Fibroblast of skin of abdomen (primary cell): ENCODE results near the gene ATAT1.

ENCODE experiments used
- DNase-seq: peaks from one replicate; pipeline ENCODE4 v3.0.0-alpha.2; 2013

Gene ATAT1

DNA sequence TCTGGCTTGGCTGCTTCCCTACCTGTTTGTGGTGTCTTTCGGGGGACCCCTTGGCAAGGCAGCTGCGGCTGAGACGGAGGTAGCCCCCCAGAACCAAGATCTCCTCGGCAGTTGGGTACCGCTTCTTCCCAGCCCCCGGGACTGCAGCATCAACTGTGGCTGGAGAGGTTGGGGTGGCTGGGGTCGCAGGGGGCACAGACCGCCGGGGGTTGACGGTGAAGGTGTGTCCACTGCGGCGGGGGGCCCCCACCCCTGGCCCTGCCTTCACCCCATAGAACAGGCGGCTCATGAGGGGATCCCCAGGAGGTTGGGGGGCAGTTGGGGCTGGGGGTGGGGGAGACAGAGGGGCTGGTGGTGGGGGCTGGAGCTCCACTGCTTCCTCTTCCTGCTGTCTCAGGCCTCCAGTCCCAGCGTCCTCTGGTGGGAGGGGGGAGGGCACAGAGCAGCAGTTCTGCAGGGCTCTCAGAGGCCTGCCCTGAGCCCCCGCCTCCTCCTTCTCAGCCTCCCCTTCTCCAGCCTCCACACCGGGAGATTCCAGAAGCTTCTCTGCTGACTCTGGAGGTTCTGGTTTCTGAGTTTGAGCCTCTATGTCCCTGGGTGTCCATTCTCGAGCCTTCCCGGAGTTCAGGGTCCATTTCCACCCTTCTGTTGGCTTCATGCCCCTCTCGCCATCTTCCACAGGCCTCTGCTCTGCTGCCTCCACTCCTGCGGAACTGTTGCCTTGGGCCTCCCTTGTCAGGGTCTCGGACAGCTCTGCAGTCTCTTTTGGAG lies 57.9 kb downstream of the ATAT1 start:
- DNase-seq, result peak; percentile 42

DNA sequence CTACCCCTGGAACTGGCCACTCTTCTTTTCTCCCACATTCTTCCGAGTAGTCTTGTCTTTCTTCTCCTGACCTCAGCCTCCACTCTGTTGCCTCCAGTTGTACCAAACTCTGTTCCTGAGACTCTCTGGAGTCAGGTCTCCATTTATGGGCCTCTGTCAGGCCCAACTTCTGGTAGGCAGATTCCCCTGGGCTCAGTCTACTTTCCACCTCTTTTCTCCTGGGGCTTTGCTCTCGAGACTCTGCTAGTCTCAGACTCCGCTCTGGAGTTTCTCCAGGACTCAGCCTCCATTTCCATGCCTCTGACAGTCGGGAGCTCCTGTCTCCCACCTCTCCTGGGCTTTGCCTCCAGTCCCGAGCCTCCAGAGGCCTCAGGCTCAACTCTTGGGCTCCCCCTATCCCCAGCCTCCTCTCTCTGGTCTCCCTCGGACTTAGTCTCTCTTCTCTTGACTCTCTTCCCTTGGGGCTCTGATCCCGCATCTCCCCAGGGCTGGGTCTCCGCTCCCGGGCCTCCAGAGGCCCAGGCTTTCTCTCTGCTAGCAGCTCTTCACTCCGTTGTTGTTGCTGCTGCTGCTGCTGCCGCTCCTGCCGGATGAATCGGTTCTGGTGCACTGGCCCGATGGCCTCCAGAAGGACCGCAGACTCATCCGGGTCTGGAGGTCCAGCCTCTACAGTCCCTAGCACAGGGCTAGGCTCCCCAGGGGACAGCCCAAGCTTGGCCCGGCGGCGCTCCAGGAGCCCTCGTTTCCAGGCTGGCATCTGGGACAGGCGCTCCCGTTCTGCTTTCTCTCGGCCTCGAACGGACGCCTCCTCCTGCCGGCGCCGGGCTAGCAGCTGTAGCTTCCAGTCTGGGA lies 58.7 kb downstream of the ATAT1 start:
- DNase-seq, result peak; percentile 25

DNA sequence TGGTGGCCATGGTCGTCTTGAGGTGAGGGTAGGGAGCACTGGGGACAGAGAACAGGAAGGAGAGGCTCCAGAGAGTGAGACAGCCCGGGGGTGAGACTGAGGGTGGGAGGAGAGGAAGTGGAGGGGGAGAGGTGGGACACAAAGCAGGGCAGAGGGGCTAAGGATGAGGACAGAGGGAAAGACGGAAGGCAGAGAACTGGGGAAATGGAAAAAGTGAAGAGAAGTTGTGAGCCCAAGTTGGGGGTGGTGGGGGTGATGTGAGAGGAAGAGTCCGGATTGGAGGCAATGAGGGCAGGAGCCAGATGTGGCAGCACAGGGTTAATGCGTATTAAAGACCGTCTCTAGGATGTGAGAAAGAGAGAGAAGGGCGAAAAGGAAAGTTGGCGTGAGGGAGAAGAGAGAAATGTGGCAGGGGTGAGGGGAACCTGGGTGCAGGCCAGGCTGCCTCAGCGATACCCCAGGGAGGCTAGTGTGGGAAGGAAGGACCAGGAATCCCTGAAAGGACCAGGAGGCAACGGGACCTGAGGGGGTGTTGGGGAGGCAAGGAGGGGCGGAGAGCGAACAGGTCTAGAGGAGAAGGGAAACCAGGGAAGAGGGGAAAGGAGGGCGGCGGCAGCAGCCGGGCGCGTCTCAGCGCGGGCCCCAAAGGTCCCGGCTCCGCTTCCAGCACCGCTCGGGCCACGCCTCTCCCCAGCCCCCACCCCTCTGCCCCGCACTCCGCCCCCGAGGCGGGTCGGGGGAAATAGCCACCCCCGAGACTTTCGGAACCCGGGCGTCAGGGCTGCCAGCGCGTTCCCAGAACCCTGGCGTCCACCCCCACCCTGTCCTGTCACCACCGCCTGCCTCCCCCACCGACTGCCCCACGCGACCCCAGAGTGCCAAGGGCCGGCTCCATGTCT lies 59.6 kb downstream of the ATAT1 start, which contains the start of gene PPP1R18:
PPP1R18 (minus strand) TSS at position 637 of the 899 bp plus-strand sequence; CDS start at position 10, 627 bp downstream.
- DNase-seq, result peak; percentile 67

DNA sequence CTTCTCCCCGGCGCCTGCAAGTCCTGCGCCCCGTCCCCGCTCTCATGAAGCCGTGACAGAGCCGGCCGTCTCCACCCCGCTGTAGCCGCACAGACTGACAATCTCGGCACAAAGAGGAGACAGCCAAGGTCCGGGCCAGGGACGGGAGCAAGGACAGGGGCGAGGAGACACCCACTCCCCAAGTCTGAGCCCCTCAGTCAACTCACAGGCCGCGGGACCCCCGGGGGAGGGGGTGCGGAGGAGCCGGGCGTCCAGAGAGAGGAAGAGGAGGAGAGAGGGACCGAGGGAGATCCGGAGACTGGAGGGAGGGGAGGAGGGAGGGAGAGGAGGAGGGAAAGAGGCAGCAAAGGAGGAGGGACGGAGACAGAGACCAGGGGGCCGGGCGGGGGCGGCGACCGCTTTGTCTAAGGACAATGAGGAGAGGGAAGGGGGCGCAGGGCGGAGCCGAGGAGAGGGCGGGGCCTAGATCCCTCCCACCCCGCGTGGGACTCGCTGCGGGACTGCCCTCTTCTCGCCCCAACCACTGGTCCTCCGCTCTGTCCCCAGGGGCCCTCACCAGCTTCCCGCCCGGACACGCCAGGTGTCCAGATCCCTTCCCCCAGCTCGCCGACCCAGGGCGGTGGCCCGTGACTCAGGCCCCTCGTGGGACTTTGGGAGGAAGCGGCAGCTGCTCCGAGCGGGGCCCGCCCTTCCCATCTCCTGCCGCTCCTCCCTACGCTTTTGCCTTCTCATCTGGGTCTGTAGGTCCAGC lies 60.4 kb downstream of the ATAT1 start:
- DNase-seq, result peak; percentile 97

DNA sequence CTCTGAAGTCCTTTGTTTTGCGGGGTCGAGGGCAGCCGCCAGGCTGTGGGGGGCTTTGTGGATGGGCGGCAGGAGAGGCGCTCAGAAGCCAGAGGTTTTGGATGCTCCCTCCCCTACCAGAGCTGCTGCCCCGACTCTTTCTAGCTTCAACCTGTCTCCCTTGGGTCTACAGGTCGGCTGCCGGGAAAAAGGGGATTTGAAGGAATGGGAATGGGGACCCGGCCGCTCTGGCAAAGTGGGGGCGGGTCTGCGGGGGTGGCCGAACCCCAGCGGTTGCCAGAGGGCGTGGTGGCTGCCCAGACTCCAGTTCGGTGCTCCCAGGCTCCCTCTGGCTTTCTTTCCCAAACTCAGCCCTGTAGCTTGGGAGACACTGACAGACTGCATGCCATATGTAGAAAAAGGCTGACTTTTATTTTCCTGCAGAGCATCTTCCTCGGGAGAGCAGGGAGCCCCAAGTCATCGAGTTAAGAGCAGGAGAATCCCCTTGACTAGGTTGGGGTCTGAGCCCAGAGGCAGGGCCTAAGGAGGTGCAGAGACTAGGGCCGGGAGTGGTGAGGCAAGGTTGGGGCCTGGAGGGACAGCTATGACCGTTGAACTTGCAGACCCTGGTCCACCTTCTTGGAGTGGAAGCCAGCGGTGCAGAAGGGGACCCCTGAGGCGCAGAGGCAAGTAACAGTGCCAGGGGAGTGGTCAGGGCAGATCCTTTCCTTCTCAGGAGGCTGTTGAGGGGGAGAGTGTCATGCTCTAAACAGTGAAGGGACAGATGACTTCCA lies 61.2 kb downstream of the ATAT1 start:
- DNase-seq, result peak; percentile 47

- DNase-seq, result no peak
Observed at GRCh38 chr6:30688569-30688968, 61.9 kb downstream of the ATAT1 start.

DNA sequence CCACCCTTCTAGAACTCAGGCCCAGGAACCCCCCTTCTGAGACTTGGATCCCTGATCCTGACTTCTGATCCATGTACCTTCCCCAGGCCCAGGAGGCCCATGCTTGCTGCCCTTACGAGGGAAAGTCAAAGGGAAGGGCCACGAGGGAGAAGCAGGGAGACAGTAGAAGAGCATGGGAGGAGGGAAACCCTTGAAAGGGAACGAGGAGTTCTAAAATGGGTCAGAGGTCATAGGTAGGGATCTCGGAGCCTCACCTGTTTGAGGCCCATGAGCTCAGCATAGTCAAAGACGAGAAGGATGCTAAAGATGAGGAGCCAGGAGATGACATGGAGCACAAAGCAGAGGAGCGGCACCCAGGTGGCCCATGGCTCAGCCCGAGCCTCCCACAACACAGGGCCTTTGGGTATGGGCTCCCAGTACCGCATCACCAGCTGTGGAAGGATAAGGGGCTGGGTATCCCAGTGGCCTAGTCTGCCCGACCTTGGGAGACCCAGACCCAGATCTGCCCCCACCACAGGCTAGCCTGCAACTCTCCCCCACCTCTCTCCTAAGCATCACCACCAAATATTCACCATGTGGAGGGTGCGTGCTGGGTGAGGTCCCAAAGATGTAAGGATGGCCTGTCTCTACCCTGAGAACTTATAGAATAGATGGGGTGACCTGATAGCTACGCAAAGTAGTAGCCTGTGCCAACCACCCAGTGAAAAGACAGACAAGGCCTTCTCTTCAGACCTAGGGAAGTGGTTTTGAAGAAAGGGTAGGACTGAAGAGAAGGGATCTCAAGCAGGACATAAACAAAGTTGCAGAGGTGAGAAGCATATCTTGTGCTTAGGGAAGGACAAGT lies 62.6 kb downstream of the ATAT1 start:
- DNase-seq, result no peak

GRCh38 chr6:30689985-30690384 lies 63.3 kb downstream of the ATAT1 start:
- DNase-seq, result no peak

DNA sequence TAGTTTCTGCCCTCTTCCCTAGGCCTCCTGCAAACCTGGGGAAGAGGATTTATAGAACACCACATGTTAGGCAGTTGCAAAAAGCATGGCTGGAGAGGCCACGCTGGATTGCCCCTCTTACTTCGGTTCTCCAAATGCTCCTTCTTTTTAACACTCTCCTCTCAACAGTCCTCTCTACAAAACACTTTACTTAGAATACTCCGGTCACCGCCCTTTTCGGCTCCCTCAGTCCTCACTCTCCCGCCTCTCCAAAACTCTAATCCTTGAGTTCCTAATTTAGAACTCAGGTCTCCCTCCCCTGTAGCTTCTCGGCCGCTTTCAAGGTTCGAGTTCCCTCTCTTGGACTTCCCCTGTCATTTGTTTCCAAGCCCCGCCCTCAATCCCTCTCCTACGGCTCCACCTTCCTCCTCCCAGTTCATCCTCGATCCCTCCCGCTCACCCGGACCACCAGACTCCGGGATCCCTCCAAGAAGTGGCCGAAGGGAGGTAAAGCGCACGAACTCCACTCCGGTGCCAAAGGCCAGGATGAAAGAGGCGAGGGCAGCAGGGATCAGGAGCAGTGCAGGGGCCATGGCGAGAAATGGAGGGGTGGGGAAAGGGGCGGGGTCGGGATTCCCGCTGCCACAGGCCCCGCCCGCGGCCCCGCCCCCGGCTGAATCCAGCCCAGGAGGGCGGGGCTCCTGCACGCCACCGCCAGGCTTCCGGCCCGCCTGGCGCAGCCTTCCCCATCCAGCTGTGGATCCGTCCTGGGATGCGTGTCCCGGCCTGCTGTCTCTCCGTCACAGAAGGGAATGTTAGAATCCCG lies 63.9 kb downstream of the ATAT1 start, which contains the start of gene NRM:
NRM (minus strand) TSS at position 582 of the 805 bp plus-strand sequence; CDS start at position 572, 10 bp downstream.
- DNase-seq, result peak; percentile 85

DNA sequence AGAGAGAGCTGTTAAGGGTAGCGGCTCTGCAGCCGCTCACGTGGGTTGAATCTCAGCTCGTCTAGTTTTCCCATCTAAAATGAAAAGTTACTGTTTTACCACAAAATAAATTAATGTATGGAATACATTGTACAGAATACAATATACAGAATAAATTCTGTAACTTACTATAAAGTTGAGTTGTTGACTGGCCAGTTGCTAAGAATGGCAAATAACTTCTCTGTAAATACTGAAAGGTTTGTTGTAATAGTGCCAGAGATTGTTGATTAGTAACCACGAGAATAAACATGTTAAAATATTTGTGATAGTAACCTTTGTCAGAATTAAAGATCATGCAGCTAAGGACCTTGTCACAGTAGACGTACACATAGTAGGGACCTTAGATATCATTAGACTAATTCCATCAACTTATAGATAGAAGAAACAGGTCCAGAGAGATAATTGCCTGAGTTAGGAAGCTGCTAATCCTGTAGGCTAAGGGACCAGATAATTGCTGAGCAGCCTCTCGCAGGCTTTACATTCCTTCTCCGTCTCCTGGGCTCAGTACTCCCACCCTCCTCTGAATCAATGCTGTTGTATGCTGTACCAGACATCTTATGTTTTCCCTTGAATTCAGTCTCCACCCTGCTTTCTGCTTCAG lies 64.7 kb downstream of the ATAT1 start:
- no peak for DNase-seq
